ENCODE measurements around the gene TMEM151B.

Gene TMEM151B

DNA sequence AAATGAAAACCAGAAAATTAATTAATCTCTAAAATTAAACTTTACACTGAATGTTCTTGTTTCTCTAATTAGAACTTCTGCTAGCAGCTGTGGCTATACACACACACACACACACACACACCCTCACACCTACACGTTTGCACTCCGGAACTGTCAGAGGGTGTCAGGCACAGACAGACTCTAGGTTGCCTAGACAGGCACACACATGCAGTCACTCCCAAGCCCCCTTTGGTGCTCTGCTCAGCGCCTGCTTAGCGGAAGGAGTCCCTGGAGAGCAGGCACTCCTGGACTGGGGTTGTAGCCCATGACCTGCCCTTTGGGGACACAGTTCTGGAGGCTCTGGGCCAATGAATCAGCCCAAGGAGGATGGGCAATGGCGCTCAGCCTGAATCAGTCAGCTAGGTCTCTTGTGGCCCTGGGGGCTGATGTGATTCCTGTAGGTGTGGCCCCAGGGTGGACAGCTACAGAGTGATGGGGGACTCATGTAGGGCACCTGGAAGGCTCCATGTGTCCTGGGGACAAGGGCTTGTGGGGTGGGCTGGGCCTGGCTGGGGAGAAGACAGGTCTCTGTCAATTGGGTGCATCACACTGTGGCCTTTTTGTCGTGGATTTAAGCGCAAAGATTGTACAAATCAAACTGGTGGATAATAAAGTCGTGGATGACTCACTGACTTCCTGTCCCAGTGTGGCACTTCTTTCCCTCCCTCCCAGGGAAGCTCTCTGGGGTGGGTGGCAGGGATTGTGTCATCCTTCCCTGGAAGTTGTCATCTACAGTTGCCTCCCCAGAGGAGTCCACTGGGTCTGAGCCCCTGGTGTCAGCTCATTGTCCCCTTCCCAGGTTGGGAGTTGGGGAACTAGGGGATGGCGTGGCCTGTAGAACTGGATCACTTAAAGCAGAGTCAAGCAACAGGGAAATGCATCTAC lies 8.8 kb downstream of the TMEM151B start:
- TF ChIP-seq, protein P1, sequence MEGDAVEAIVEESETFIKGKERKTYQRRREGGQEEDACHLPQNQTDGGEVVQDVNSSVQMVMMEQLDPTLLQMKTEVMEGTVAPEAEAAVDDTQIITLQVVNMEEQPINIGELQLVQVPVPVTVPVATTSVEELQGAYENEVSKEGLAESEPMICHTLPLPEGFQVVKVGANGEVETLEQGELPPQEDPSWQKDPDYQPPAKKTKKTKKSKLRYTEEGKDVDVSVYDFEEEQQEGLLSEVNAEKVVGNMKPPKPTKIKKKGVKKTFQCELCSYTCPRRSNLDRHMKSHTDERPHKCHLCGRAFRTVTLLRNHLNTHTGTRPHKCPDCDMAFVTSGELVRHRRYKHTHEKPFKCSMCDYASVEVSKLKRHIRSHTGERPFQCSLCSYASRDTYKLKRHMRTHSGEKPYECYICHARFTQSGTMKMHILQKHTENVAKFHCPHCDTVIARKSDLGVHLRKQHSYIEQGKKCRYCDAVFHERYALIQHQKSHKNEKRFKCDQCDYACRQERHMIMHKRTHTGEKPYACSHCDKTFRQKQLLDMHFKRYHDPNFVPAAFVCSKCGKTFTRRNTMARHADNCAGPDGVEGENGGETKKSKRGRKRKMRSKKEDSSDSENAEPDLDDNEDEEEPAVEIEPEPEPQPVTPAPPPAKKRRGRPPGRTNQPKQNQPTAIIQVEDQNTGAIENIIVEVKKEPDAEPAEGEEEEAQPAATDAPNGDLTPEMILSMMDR (IDR thresholded peaks at IDR 0.05; ENCODE audit: low read depth, low read length, missing control alignments): no peak
- DNase-seq (ENCODE audit: low read depth): no peak
- in situ Hi-C loops (cut with HindIII; ENCODE audit: low sequenced_read_pairs): no loop called here
- H3K4me3 ChIP-seq (ENCODE audit: low read depth, low read length): no peak overlapping the region

DNA sequence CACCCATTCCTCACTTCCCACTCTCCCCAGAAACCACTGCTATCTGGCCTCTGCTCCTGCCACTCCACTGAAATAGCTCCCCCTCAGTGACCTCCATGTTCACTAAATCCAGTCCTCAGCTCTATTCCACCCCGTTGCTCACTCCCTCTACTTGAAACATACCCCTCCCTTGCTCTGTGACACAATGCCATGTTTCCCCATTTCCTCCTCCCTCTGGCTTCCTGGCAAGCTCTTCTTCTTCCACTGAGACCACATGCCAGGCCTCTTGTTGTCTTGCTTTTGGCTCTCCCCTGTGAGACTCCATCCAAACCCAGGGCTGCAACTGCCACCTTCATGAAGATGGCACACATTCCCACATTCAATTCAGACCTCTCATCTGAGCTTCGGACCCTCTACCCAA lies 13.9 kb downstream of the TMEM151B start:
- TF ChIP-seq, protein P1 (IDR thresholded peaks at IDR 0.05; ENCODE audit: low read depth, low read length, missing control alignments): no peak
- in situ Hi-C loops (cut with HindIII; ENCODE audit: low sequenced_read_pairs): no loop called here
- no peak for DNase-seq (ENCODE audit: low read depth)
- no peak overlapping the region for H3K4me3 ChIP-seq (ENCODE audit: low read depth, low read length)

DNA sequence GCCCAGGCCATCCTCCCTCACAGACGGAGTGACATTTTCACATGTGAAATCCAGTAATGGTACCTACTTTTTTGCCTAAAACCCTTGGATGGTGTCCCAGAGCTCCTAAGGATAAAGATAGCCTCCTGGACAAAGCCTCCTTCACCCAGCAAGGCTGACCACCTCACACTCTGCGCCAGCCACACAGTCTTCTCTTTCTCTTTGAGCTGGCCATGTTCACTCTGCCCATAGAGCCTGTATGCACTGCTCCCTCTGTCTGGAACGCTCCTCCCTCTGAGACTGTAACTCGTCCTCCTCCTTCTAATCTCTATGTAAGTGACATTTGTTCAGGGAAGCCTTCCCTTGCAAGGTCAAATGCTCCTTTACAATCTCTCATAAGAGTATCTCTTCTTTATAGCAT lies 14.6 kb downstream of the TMEM151B start:
- DNase-seq (ENCODE audit: low read depth): no peak
- TF ChIP-seq, protein P1 (IDR thresholded peaks at IDR 0.05; ENCODE audit: low read depth, low read length, missing control alignments): no peak
- no peak overlapping the region for H3K4me3 ChIP-seq (ENCODE audit: low read depth, low read length)
- in situ Hi-C loops (cut with HindIII; ENCODE audit: low sequenced_read_pairs): no loop called here

DNA sequence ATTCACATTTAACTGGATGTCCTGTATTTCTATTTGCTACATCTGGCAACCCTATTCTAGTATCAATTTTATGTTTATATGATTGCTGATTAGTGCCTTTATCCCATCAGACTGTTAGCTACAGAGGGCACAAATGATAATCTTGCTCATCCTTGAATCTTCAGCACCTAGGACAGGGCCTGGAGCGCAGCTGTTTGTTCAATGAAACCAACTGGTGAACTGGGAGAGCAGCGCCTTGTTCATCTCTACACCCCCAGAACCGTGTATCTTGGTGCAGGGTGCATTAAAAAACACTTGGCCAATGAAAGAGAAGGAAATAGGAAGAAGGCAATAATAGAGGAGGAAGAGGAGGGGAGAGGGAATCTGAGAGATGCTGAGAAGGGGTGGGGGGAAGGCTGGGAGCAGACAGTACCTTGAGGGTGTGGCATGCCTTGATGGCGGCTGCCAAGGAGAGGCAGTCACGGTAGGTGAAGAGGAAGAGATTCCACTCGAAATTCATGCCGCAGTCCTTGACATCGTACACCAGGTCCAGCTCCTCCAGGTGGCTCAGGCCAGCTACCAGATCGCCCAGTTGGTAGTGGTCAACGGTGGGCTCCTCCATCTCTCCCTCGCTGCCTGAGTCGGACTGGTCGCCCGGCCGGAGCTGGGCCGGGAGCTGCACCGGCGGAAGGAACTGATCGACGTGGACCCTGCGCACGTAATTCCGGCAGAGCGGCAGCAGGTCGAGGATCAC lies 15.5 kb downstream of the TMEM151B start:
- in situ Hi-C loops (cut with HindIII; ENCODE audit: low sequenced_read_pairs): no loop called here
- H3K4me3 ChIP-seq (ENCODE audit: low read depth, low read length): no peak overlapping the region
- TF ChIP-seq, protein P1 (IDR thresholded peaks at IDR 0.05; ENCODE audit: low read depth, low read length, missing control alignments): no peak
- DNase-seq (ENCODE audit: low read depth): no peak

DNA sequence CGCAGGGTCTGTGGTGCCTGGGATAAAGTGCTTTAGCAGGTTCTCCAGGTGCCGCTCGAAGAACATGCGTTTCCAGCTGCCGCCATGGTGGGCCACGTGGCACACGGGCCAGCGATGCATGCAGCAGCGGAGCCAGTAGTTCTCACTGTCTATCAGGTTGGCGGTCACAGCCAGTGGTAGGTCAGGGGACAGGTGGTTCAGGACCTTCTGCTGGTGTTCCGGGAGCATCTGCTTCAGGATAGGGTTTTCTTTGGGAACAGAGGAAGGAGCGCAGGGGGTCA lies 16.0 kb downstream of the TMEM151B start:
- TF ChIP-seq, protein P1 (IDR thresholded peaks at IDR 0.05; ENCODE audit: low read depth, low read length, missing control alignments): no peak
- no peak overlapping the region for H3K4me3 ChIP-seq (ENCODE audit: low read depth, low read length)
- in situ Hi-C loops (cut with HindIII; ENCODE audit: low sequenced_read_pairs): no loop called here
- no peak for DNase-seq (ENCODE audit: low read depth)

DNA sequence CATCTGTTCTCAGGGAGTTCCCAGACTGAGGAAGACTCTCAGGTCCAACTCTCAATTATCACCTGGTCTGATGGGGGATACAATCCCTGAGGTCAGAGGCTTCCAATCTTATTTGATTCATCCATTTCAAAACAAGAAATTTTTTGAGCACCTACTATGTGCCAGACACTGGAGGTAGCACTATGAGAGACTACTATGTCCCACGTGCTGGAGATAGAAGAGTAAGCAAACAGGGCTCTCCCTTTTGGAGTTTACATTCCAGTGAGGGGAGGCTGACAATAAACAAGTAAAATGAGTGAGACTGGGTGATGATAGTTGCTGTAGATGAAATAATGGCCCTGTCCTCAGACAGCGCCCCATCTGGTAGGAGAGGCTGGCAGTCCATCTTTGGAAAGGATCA lies 16.5 kb downstream of the TMEM151B start:
- in situ Hi-C loops (cut with HindIII; ENCODE audit: low sequenced_read_pairs): no loop called here
- no peak for DNase-seq (ENCODE audit: low read depth)
- no peak overlapping the region for H3K4me3 ChIP-seq (ENCODE audit: low read depth, low read length)
- TF ChIP-seq, protein P1 (IDR thresholded peaks at IDR 0.05; ENCODE audit: low read depth, low read length, missing control alignments): no peak
